ENCODE measurements around the gene TTYH3.

- no peak for TF ChIP-seq CTCF (IDR thresholded peaks at IDR 0.05 in 8 of 11, conservative IDR thresholded peaks at IDR 0.05 in 3 of 11)
- no peak for TF ChIP-seq POLR2A (IDR thresholded peaks at IDR 0.05)
- peak in 1 of 3 donors; percentile 19 for TF ChIP-seq POLR2AphosphoS5 (IDR thresholded peaks at IDR 0.05)
These were observed 33.5 kb upstream of the TTYH3 start for GRCh38 chr7:2598154-2598823.

Measured in spleen (tissue), 7 donors.